ENCODE results near the gene PPAT. TPM values are rescaled to one million over a fixed set of nuclear protein-coding genes. Genes with fewer than 3 reads are reported as not detected.

The PPAT gene
- total RNA-seq, 3 donors from 2014 or later = 5.6 to 8.9 (median 6.6) TPM

DNA sequence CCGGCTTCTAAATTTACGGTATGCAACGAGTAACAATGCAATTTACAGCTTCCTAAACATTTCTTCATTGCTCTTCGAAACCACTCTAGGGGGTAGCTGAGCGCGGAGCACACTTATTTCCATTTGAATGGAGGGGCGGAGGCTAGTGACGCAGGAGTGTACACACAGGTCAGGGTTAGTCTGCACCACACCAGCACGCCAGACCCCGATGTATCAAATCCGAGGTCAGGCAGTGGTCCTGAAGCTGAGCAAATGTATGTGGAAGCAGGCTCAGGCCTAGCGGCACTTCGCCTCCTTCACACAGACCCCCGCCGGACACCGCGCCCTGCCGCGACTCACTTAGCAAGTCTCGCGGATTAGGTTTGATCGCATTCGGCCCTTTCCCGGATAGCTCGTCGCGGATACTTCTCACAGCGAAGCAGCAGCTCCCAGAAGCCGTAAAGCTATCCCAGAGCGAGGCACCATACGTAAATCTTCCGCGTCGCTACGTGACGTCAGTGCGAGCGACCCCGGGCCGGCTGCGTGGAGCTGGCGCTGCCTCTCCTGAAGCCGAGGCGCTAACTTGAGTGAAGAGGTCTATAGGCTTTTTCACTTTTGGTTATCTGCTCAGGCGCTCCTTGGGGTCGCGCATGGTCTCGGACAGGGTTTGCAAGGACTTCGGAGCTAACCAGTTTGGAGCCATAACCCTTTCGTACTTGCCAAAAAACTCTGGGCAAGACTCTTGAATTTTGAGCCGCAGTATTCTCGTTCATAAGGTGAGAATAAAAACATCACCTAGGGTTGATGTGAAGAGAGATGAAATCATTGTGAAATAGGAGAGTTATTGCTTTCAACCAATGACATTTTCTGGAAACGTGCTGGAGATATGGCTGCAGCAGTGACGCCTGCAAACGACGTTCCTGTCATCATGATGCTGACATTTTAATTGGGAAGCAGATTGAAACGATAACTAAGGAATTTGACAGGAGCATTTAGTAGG is 48.1 kb downstream of the PPAT start, which contains the start of gene AASDH:
Gene AASDH, minus strand, starts transcription at position 469 of the 979 bp plus-strand sequence. CDS start 3,192 bp downstream, outside the sequence.
- Histone ChIP-seq H3K4me3 (peak within 1 kb of the TSS; percentile 70 to 88 (median 81)), H3K9me3 (no peaks in the 10 kb centered on the region), H3K27me3 (no peaks in the 10 kb centered on the region), H3K4me1 (peaks cover 0 to 3% of the 10 kb centered on the region in 2 donors), H3K36me3 (no peaks in the 10 kb centered on the region), H3K27ac (peak within 1 kb of the TSS; percentile 97 to 99)
- DNase-seq (ENCODE audit: low spot score in 2 of 2) = peak; percentile 86 to 91
- TF ChIP-seq, protein P1, sequence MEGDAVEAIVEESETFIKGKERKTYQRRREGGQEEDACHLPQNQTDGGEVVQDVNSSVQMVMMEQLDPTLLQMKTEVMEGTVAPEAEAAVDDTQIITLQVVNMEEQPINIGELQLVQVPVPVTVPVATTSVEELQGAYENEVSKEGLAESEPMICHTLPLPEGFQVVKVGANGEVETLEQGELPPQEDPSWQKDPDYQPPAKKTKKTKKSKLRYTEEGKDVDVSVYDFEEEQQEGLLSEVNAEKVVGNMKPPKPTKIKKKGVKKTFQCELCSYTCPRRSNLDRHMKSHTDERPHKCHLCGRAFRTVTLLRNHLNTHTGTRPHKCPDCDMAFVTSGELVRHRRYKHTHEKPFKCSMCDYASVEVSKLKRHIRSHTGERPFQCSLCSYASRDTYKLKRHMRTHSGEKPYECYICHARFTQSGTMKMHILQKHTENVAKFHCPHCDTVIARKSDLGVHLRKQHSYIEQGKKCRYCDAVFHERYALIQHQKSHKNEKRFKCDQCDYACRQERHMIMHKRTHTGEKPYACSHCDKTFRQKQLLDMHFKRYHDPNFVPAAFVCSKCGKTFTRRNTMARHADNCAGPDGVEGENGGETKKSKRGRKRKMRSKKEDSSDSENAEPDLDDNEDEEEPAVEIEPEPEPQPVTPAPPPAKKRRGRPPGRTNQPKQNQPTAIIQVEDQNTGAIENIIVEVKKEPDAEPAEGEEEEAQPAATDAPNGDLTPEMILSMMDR (IDR thresholded peaks at IDR 0.05) = no peak
- TF ChIP-seq POLR2A (IDR thresholded peaks at IDR 0.05) = peak; percentile 85
- peak; percentile 81 to 98 (median 96) for TF ChIP-seq POLR2AphosphoS5 (IDR thresholded peaks at IDR 0.05)
- intact Hi-C loops (cut with DNase I; ENCODE audit: low total_unique reads) = no loop called here

GRCh38 chr4:56386091-56386490 is 49.3 kb downstream of the PPAT start:
- Histone ChIP-seq H3K27ac (no peak overlapping the region), H3K4me3 (peak overlapping the region in 2 of 3 donors; percentile 40 to 81), H3K9me3 (no peaks in the 10 kb centered on the region), H3K4me1 (peaks cover 0 to 3% of the 10 kb centered on the region in 2 donors), H3K36me3 (no peaks in the 10 kb centered on the region), H3K27me3 (no peaks in the 10 kb centered on the region)
- DNase-seq (ENCODE audit: low spot score in 2 of 2) = no peak
- TF ChIP-seq POLR2A (IDR thresholded peaks at IDR 0.05) = no peak
- TF ChIP-seq, protein P1 (IDR thresholded peaks at IDR 0.05) = no peak
- no peak for TF ChIP-seq POLR2AphosphoS5 (IDR thresholded peaks at IDR 0.05)
- intact Hi-C loops (cut with DNase I; ENCODE audit: low total_unique reads) = no loop called here

DNA sequence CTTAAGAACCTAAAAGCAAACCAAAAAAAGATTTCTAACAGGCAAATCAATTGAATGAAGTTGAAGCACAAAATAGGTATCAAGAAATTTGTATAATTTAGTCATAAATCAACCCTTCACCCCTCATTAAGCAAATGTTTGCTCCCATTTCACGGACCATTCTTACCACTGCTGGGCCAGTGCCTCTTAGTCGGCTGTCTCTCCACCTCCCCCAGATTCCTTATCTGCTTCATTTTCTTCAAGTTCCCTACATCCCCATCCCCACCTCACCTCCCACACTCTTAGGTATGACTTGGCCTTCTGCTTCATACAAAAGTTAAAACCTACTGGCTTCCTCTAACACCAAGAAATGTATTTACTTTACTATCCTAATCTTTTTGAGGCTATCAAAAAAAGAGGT is 60.0 kb downstream of the PPAT start:
- Histone ChIP-seq H3K4me3 (no peak overlapping the region), H3K27me3 (no peaks in the 10 kb centered on the region), H3K36me3 (no peaks in the 10 kb centered on the region), H3K9me3 (no peaks in the 10 kb centered on the region), H3K4me1 (no peaks in the 10 kb centered on the region), H3K27ac (no peak overlapping the region)
- no peak for TF ChIP-seq POLR2AphosphoS5 (IDR thresholded peaks at IDR 0.05)
- TF ChIP-seq POLR2A (IDR thresholded peaks at IDR 0.05) = no peak
- TF ChIP-seq, protein P1 (IDR thresholded peaks at IDR 0.05) = no peak
- no peak for DNase-seq (ENCODE audit: low spot score in 2 of 2)
- intact Hi-C loops (cut with DNase I; ENCODE audit: low total_unique reads) = no loop called here

DNA sequence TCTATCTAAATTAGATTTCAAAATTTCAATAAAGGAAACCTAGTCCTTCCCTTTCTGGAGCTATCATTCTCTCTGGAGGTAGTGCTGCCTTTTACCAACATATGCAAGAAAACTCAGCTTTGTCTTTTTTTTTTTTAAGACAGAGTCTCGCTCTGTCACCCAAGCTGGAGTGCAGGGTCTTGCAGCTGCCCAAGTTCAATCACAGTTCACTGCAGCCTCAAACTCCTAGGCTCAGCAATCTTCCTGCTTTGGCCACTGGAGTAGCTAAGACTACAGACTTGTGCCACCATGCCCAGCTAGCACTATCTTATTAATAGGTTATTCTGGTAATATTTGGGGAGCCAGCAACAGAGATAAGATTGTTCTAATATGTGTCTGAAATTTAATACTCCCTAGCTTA is 60.5 kb downstream of the PPAT start:
- Histone ChIP-seq H3K4me3 (no peak overlapping the region), H3K27me3 (no peaks in the 10 kb centered on the region), H3K27ac (no peak overlapping the region), H3K36me3 (no peaks in the 10 kb centered on the region), H3K9me3 (no peaks in the 10 kb centered on the region), H3K4me1 (no peaks in the 10 kb centered on the region)
- no peak for DNase-seq (ENCODE audit: low spot score in 2 of 2)
- TF ChIP-seq POLR2A (IDR thresholded peaks at IDR 0.05) (no peak), POLR2AphosphoS5 (IDR thresholded peaks at IDR 0.05) (no peak)
- TF ChIP-seq, protein P1 (IDR thresholded peaks at IDR 0.05) = no peak
- intact Hi-C loops (cut with DNase I; ENCODE audit: low total_unique reads) = no loop called here

DNA sequence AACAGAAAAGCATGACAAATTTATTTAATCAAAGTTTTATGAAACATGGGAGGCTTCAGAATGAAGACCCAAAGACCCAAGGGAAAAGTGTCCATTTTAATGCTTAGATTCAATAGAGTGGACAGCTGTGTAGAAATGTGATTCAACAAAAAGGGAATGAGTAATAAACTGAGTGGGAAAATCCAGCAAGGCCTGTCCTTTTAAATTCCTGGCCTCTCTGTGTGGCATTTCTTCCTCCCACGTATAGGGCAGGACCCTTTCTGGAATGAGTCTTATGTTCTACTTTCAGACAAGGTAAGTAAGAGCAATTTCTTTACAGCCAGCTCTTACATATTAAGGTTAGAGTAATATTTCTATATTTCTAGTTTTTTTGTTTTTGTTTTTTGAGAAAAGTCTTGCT is 62.6 kb downstream of the PPAT start:
- no peaks in the 10 kb centered on the region for H3K36me3 ChIP-seq
- no peaks in the 10 kb centered on the region for H3K9me3 ChIP-seq
- H3K27me3 ChIP-seq = no peaks in the 10 kb centered on the region
- H3K4me1 ChIP-seq = no peaks in the 10 kb centered on the region
- H3K4me3 ChIP-seq = no peak overlapping the region
- no peak overlapping the region for H3K27ac ChIP-seq
- no peak for DNase-seq (ENCODE audit: low spot score in 2 of 2)
- intact Hi-C loops (cut with DNase I; ENCODE audit: low total_unique reads) = no loop called here
- TF ChIP-seq POLR2AphosphoS5 (IDR thresholded peaks at IDR 0.05) (no peak), POLR2A (IDR thresholded peaks at IDR 0.05) (no peak)
- TF ChIP-seq, protein P1 (IDR thresholded peaks at IDR 0.05) = no peak
